ENCODE data around the gene E2F2. TPM values are rescaled to one million over a fixed set of nuclear protein-coding genes. Genes with fewer than 3 reads are reported as not detected.
A peak's percentile ranks its signal among the peaks of the same experiment; 100 is the strongest.

E2F2 gene
- total and polyA plus RNA-seq, 12 donors = 0.07 to 3.7 (median 0.35) TPM; not detected in 1

DNA sequence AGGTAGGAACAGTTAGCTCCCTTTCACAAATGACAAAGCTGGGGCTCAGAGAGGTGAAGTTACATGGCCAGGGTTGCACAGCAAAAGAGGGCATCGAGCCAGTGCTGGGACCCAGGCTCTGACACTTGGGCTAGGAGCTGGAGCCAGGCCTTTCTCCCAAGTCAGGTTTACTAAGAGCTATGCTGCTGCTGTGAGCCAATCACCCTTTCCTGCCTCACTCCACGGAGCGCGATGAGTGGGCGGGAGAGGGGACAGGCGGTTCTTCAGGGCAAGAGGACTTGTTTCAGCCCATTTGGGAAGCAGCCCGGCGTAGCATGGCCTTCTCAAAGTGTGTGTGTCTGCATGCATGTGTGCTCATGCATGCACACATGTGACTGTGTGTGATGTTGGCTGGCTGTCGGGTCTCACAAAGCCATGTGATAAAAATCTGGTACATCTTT lies 17.7 kb upstream of the E2F2 start:
- DNase-seq = peak in 4 of 7 donors; percentile 43 to 70 (median 48)
- no peaks in the 10 kb centered on the region for H3K36me3 ChIP-seq (replicated peaks in 1 of 2)
- no peak for TF ChIP-seq CTCF (IDR thresholded peaks at IDR 0.05)
- H3K4me3 ChIP-seq = no peak overlapping the region
- intact Hi-C loops (cut with DNase I) = no loop called here
- 59 to 75% (median 67%) methylated on average over 9 of the region's 9 CpGs for WGBS, 4 donors
- peak overlapping the region in 1 of 5 donors; percentile 46 for H3K27ac ChIP-seq
- no peaks in the 10 kb centered on the region for H3K27me3 ChIP-seq
- no peaks in the 10 kb centered on the region for H3K9me3 ChIP-seq (replicated peaks in 1 of 3)
- H3K4me1 ChIP-seq (replicated peaks in 1 of 2) = peaks cover 0 to 13% of the 10 kb centered on the region in 2 donors

GRCh38 chr1:23546897-23547584 lies 16.0 kb upstream of the E2F2 start:
- Histone ChIP-seq H3K27me3 (no peaks in the 10 kb centered on the region), H3K36me3 (replicated peaks in 1 of 2) (no peaks in the 10 kb centered on the region), H3K27ac (no peak overlapping the region), H3K9me3 (replicated peaks in 1 of 3) (no peaks in the 10 kb centered on the region), H3K4me1 (replicated peaks in 1 of 2) (peaks cover 0 to 13% of the 10 kb centered on the region in 2 donors), H3K4me3 (no peak overlapping the region)
- WGBS, 4 donors = 88 to 92% (median 91%) methylated on average over 8 of the region's 8 CpGs
- DNase-seq = no peak
- TF ChIP-seq CTCF (IDR thresholded peaks at IDR 0.05) = no peak
- TF ChIP-seq POLR2A (IDR thresholded peaks at IDR 0.05) = no peak
- intact Hi-C loops (cut with DNase I) = no loop called here

DNA sequence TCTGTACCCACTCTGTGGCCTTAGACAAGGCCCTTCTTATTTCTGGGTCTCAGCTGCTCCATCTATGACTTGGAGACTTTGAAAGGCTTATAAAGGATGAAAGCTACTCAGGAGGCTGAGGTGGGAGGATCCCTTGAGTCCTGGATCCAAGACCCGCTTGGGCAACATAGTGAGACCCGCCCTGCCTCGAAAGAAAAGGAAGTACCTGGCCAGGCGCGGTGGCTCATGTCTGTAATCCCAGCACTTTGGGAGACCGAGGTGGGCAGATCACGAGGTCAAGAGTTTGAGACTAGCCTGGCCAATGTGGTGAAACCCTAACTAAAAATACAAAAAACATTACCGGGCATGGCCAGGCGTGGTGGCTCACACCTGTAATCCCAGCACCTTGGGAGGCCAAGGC lies 14.8 kb upstream of the E2F2 start:
- Histone ChIP-seq H3K4me3 (no peak overlapping the region), H3K36me3 (replicated peaks in 1 of 2) (no peaks in the 10 kb centered on the region), H3K27me3 (no peaks in the 10 kb centered on the region), H3K4me1 (replicated peaks in 1 of 2) (peaks cover 0 to 13% of the 10 kb centered on the region in 2 donors), H3K27ac (no peak overlapping the region), H3K9me3 (replicated peaks in 1 of 3) (no peaks in the 10 kb centered on the region)
- TF ChIP-seq POLR2A (IDR thresholded peaks at IDR 0.05) (no peak), CTCF (IDR thresholded peaks at IDR 0.05) (no peak)
- DNase-seq = no peak
- intact Hi-C loops (cut with DNase I) = no loop called here
- 89 to 94% (median 92%) methylated on average over 9 of the region's 9 CpGs for WGBS, 4 donors

DNA sequence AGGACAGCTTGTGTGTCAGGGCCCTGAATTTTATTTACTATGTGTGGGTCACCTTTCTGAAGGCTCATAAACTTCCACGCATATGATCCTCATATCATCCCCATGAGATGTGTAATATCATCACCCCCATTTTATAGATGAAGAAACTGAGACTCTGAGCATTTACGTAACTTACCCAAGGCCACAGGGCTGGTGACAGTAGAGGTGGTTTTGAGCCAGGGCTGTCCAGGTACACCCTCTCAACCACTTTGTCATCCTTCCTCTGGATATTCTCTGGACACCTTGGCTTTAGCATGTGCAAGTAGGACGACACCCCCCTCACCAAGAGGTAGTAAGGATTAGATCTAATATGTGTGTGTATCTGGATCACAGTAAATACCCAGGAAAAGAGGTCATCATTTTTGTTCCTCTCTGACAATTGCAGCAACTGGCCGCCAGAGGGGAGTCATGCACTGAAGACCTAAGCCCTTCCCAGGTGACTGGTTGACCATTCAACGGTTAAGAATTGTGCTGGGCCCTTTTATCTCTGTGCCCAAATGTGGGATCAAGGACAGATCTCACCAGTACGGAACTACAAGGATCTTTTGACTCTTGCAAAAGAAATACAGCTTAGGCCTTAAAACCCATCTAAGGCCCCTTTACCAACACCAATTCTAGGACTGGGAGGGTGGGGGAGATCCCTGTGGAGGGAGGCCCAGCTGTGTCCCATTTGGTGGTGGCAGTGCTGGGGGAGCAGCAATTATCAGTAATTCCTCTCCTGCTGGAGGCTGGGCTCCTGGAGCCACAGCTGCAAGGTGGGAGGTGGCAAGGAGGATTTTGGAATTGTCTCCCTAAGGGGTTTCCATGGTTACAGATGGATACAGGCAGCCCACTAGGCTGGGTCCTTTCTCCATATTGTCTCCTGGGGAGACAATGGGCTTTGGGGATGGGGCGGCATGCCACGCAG lies 13.7 kb upstream of the E2F2 start:
- intact Hi-C loops (cut with DNase I) = loop anchor here (1.0 to 5.0 kb wide), 2 partner anchors 93 kb away; no protein-coding TSS in a partner anchor
- WGBS, 4 donors = 13 to 45% (median 32%) methylated on average over 5 to 8 of the region's 8 CpGs
- peak; percentile 79 to 94 (median 88) for DNase-seq
- Histone ChIP-seq H3K27ac (peak overlapping the region in 1 of 5 donors; percentile 63), H3K4me3 (no peak overlapping the region), H3K9me3 (replicated peaks in 1 of 3) (no peaks in the 10 kb centered on the region), H3K36me3 (replicated peaks in 1 of 2) (no peaks in the 10 kb centered on the region), H3K27me3 (no peaks in the 10 kb centered on the region), H3K4me1 (replicated peaks in 1 of 2) (peaks cover 3 to 17% of the 10 kb centered on the region in 2 donors)
- TF ChIP-seq CTCF (IDR thresholded peaks at IDR 0.05) (peak; percentile 74 to 99 (median 98)), POLR2A (IDR thresholded peaks at IDR 0.05) (no peak)
